ENCODE data around the gene CDKN1C.
"Not testable (repeated sequence)": the region's sequence is repeated elsewhere in the genome, so short reads cannot be mapped to it uniquely, and the experiment has no call there.

Gene CDKN1C

GRCh38 chr11:2909133-2909902 is 23.7 kb upstream of the CDKN1C start:
- DNase-seq (ENCODE audit: low spot score), result no peak

- no peak for DNase-seq (ENCODE audit: low spot score)
Measured at GRCh38 chr11:2908130-2908529, 22.6 kb upstream of the CDKN1C start.

DNA sequence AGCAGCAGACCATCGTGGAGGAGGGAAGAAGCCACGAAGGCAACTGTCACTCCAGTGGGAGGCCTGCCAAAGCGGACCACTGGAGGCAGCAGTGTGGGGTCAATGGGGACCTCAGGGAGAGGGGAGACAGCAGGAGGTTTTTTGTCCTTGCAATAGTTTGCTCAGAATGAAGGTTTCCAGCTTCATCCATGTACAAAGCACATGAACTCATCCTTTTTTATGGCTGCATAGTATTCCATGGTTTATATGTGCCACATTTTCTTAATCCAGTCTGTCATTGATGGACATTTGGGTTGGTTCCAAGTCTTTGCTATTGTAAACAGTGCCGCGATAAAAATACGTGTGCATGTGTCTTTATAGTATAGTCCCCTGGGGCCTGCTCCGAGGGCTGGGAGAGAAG is 19.7 kb upstream of the CDKN1C start:
- DNase-seq (ENCODE audit: low spot score), result not testable (repeated sequence)

GRCh38 chr11:2904153-2905052 is 18.8 kb upstream of the CDKN1C start:
- no peak for DNase-seq (ENCODE audit: low spot score)

GRCh38 chr11:2903672-2904011 is 18.1 kb upstream of the CDKN1C start:
- DNase-seq (ENCODE audit: low spot score), result no peak

- no peak for DNase-seq (ENCODE audit: low spot score)
Measured at GRCh38 chr11:2902784-2903671, 17.5 kb upstream of the CDKN1C start.

- peak; percentile 98 for DNase-seq (ENCODE audit: low spot score)
Measured at GRCh38 chr11:2901854-2902783, 16.5 kb upstream of the CDKN1C start.

DNA sequence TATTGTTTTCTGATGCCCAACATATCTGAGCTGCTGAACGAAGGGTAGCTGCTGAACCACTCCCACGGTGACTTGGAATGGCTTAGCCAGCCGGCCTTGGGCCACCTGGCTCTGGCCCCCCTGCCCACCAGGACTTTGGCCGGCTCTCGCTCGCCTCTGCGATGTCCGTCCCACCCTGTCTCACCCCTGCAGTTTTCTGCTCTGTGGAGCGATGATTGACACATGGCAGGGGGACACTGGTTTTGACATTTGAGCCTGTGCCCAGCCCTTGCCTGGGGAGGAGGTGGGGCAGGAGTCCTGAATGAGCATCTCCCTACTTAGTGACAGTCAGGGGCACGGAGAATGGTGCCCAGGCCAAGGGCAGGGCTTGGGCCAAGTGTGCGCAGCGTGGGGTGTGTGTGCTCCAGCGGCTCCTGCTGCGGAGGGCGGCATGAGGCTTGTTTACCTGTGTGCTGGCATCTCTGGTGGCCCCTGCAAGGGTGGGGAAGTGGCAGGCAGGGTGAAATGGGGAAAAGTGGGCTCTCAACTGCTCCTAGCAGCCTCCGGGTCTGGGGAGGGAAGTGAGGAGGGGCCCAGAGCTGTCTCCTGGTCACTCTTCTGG is 15.7 kb upstream of the CDKN1C start:
- no peak for DNase-seq (ENCODE audit: low spot score)

DNA sequence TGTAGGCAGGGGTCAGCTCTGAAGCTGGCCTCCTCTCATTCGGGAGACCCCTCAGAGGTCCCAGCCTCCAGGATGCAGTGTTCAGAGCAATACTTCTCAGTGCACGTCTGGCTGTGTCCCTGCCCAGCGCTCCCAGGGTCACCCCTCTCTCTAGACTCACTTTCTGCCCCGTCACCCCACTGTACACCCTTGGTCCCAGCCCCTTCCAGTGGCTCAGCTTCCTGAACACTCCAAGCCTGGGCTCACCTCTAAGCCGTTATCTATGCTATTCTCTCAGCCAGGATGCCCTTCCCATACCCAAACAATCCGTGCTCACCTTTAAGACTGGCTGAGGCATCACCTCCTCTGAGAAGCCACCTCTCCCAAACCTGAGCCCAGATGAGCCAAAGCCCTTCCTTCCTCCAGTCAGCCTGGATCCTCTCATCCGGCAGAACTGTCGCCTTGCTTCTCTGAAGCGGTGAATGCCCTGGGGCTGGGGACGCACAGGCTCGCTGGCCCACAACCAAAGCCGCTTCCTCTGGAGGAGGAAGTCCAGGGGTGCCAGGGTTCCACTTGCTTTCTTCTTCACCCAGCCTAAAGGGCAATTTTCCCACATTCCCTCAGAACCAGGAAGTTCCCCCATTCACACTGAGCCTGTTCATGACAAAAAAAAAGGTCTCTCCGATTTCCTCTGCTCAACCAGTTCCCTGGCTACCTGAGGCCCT is 13.7 kb upstream of the CDKN1C start:
- DNase-seq (ENCODE audit: low spot score), result no peak

DNA sequence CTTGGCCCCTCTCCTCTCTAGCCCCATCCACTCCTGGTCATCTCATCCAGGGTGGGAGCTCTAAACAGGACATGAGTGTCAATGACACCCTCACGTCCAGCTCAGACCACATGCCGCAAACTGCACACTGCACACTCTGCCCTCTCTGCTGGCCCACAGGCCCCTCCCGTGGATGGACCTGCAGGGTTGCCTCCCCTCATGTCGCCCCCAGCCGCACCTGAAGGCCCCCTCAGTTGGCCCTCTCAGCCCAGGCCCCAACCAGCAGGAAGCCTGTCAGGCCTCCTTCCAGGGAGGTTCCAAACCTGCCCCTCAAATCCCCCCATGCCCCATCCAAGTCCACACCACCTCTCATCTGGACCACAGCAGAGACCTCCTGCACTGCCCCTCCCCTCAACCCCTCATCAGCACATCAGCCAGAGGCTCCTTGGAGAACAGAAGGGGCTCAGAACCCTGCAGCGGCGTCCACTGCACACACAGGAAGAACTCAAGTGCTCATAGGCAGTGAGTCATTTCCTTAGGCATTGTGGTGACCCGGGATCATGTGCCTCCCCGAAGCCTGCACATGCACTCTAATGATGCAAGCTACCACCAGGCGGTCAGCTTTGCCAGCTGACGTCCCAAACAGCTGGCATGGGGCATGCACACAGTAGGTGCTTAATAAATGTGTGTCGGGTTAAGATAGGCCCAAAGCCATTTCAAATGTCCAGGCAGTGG is 12.9 kb upstream of the CDKN1C start:
- DNase-seq (ENCODE audit: low spot score), result peak; percentile 88

- no peak for DNase-seq (ENCODE audit: low spot score)
Measured at GRCh38 chr11:2897048-2897447, 11.5 kb upstream of the CDKN1C start.

- DNase-seq (ENCODE audit: low spot score), result no peak
Measured at GRCh38 chr11:2896047-2896446, 10.5 kb upstream of the CDKN1C start.

- no peak for DNase-seq (ENCODE audit: low spot score)
Measured at GRCh38 chr11:2893935-2894334, 8.4 kb upstream of the CDKN1C start.

- no peak for DNase-seq (ENCODE audit: low spot score)
Measured at GRCh38 chr11:2892967-2893528, 7.5 kb upstream of the CDKN1C start.

- DNase-seq (ENCODE audit: low spot score), result peak; percentile 58
Measured at GRCh38 chr11:2892215-2892966, 6.8 kb upstream of the CDKN1C start.

DNA sequence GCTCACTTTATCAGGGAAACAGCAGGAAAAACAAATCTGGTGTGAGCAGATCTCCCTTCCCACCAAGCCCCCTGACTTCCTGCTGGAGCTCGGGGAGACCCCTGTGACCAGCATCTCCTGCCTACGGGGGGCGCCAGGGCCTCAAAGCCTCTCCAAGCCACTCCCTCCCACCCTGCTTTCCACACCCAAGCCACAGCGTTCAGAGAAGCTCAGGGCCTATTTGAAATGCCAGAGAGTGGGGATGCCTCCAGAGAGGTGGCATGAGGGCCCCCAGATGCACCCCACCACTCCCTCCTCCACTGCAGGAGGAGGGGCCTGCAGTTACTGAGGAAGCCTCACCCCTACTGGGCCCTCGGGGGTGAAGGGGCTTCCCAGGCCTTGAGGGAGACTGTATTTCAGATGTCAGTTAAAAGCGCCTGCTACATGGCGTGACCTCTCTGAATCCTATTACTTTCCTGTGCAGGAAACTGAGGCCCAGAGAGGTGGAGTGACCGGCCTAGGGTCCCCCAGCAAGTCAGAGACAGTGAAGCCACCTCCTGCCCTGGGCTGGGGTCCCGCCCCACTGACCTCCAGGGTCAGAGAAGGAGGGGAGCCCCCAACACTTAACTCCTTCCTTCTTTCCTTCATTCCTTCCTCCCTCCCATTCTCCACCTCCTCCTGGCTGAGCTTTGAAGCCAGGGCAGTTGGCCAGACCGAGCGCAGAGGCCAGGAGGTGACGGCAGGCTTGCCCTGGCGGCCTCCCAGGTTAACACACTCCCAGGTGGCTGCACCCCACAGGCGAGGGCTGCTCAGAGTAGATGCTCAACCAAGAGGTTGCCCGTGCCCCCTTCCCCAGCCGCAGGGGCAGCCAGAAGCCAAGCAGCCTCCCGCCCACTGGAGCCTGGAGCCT is 6.0 kb upstream of the CDKN1C start:
- DNase-seq (ENCODE audit: low spot score), result no peak

Data from AG08395 (cell line).